RWPE1 (cell line): ENCODE results near the gene PPP2R5D.

Experiments used
- CTCF ChIA-PET: fragments of 350-600 bp; sonication (Branson Sonifier 250); formaldehyde crosslinking; extraction: SDS; loops from one replicate; lab custom pipeline; 2021; lab: Yijun Ruan, JAX
- POLR2A ChIA-PET: fragments of 400-600 bp; formaldehyde crosslinking; extraction: SDS; loops from one replicate; lab custom pipeline; 2020; ENCODE audit warnings: antibody characterized with exemption; ENCODE audit not compliant: low non-redundant PET; lab: Yijun Ruan, JAX
- DNase-seq: peaks from one replicate; pipeline ENCODE4 v3.0.0; 2012; ENCODE audit warnings: low spot score
- H3K27ac ChIP-seq: fragments of 450-650 bp; 2 replicates; pipeline ENCODE4 v1.5.1; 2017
- TF ChIP-seq, protein P1 (sequence below): fragments of 450-650 bp; conservative IDR thresholded peaks from 2 replicates; pipeline ENCODE4 v1.5.1; 2017; ENCODE audit warnings: low read depth, mild to moderate bottlenecking

PPP2R5D gene

DNA sequence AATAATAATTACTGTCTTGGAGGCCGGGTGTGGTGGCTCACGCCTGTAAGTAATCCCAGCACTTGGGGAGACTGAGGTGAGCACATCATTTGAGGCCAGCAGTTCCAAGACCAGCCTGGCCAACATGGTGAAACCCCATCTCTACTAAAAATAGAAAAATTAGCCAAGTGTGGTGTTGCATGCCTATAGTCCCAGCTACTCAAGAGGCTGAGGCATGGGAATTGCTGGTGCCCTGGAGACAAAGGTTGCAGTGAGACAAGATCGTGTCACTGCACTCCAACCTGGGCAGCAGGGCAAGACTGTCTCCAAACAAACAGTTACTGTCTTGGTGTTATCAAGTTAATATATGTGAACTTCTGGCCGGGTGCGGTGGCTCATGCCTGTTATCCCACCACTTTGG is 42.0 kb downstream of the PPP2R5D start:
- H3K27ac ChIP-seq: no peak overlapping the region
- ChIA-PET CTCF (no interaction called here), POLR2A (no interaction called here)
- TF ChIP-seq, protein P1, sequence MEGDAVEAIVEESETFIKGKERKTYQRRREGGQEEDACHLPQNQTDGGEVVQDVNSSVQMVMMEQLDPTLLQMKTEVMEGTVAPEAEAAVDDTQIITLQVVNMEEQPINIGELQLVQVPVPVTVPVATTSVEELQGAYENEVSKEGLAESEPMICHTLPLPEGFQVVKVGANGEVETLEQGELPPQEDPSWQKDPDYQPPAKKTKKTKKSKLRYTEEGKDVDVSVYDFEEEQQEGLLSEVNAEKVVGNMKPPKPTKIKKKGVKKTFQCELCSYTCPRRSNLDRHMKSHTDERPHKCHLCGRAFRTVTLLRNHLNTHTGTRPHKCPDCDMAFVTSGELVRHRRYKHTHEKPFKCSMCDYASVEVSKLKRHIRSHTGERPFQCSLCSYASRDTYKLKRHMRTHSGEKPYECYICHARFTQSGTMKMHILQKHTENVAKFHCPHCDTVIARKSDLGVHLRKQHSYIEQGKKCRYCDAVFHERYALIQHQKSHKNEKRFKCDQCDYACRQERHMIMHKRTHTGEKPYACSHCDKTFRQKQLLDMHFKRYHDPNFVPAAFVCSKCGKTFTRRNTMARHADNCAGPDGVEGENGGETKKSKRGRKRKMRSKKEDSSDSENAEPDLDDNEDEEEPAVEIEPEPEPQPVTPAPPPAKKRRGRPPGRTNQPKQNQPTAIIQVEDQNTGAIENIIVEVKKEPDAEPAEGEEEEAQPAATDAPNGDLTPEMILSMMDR: no peak
- DNase-seq: no peak

DNA sequence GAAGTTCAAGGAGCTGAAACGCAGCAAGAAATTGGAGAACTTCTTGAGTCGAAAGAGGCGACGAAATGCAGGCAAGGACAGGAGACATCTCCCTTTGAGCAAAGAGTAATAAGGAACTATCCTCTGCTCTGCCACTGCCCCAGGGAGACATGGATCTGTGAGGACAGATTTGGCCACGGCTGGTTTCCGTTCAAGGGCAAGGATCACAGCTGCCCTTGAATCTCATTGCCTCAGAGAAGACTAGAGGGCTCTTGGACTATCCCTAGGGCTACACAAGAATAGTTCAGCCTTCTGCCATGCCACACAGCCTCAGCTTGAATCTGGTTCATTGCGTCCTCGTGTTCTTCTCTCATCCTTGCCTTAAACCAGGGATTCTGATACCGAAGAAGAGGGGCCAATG is 44.8 kb downstream of the PPP2R5D start:
- TF ChIP-seq, protein P1: no peak
- ChIA-PET CTCF (no interaction called here), POLR2A (interaction anchor here (0.6 kb wide), 1 partner anchor 8 kb away, joined by 3 read pairs; the partner anchor contains the start of gene RRP36)
- peak overlapping the region; percentile 16 for H3K27ac ChIP-seq
- no peak for DNase-seq

DNA sequence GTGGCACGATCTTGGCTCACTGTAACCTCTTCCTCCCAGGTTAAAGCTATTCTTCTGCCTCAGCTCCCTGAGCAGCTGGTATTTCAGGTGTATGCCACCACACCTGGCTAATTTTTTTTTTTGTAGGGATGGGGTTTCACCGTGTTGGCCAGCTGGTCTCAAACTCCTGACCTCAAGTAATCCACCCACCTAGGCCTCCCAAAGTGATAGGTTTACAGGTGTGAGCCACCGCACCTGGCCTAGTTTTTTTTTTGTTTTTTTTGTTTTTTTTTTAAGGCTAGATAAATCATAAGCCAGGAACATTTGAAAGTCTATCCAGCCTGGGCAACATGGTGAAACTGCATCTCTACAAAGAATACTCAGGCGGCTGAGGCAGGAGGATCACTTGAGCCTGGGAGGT is 48.0 kb downstream of the PPP2R5D start:
- no peak for DNase-seq
- CTCF ChIA-PET: interaction anchor here (0.6 kb wide), 1 partner anchor 97 kb away, joined by 3 read pairs; no protein-coding TSS in a partner anchor
- POLR2A ChIA-PET: interaction anchor here (0.5 to 0.6 kb wide), 2 partner anchors 492 to 580 kb away, joined by 3 to 5 read pairs; no protein-coding TSS in a partner anchor
- TF ChIP-seq, protein P1: no peak
- peak overlapping the region; percentile 18 for H3K27ac ChIP-seq

DNA sequence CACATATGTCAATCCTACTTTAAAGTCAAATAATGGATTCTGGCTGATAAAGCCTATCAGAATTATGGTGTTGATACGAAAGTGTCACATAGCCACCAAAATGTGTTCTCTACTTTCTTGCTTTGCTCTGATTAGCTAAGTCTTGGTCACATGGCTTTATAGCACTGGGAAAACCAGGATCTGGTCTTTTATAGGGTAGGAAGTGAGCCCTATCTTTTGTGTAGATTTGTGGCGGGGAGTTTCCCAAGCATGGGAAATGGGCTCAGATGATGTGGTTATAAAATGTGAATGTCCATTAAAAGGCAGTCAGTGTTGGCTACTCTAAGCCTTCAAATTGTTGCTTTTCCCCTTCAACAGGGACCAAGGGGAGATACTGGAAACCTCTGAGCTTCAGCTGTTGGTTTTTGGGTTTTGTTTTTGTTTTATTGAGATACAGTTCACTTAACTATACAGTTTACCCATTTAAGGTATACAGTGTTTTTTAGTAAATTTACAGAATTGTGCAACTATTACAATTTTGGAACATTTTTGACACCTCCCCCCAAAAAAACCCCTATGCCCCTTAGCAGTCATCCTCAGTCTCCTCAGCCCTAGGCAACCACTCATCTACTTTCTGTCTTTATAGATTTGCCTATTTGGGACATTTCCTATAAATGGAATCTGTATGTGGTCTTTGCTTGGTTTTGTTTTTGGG is 49.3 kb downstream of the PPP2R5D start:
- ChIA-PET CTCF (no interaction called here), POLR2A (no interaction called here)
- no peak for DNase-seq
- TF ChIP-seq, protein P1: no peak
- no peak overlapping the region for H3K27ac ChIP-seq

DNA sequence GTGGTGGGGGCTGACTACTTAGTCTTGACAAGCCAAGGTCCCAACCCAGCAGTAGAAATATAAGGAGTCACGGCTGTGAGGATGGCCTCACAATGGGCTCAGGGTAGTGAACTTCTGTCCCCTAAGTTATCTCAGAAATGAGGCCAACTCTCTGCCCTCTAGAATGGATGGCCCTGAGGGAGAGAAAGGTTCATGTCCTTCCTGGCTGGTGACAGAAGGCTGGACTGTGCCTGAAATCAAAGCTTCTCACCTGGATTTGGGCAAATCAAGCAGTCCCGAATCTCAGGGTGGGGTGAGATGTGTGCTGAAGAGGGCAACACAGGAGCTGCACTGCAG is 49.8 kb downstream of the PPP2R5D start:
- peak overlapping the region; percentile 48 for H3K27ac ChIP-seq
- no peak for DNase-seq
- ChIA-PET POLR2A (no interaction called here), CTCF (interaction anchor here (0.6 kb wide), 1 partner anchor 413 kb away, joined by 3 read pairs; no protein-coding TSS in a partner anchor)
- TF ChIP-seq, protein P1: no peak

DNA sequence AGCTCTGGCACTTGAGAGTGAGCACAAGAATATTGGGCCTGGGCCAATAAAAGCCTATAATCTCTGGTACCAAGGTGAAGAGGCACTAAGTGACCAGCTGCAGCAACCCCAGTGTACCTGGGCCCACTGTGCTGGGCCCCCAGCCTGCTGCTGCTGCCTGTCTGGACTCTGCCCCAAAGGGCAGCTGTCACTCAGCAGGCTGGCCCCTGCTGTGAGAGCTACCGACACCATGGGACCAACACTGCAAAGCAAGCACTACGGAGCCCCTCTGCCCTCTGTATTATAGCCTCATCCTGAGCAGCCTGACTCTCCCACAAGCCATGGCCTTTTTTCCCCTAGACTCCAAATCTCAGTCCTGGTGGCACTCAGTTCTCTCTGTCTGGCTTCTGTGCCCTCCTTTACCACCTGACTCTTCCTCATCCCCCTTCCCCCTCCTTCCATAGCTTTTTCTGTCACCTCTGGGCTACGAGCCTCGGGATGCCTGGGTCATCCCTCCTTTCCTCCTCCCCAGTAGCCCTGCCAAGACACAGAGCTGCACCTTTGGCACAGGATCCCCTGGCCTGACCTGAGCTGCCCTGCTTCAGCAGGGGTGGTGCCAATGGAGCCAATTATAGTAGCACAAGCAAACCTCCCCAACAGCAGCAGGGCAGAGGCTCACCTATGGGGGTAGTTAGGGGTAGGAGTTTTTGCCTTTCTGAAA is 51.3 kb downstream of the PPP2R5D start:
- no peak for DNase-seq
- POLR2A ChIA-PET: no interaction called here
- TF ChIP-seq, protein P1: no peak
- CTCF ChIA-PET: no interaction called here
- H3K27ac ChIP-seq: peak overlapping the region; percentile 48
